Liver (tissue), 9 donors: ENCODE data around the gene CAMKMT. TPM values are rescaled to one million over a fixed set of nuclear protein-coding genes. Genes with fewer than 3 reads are reported as not detected.

ENCODE experiments used
- DNase-seq: peaks from one replicate; pipeline ENCODE4 v3.0.0-alpha.2; 2017; ENCODE audit warnings: low spot score
- H3K27ac ChIP-seq, 2 donors: one replicate each; pipeline ENCODE4 v1.7.0; 2013; ENCODE audit warnings: inconsistent platforms in 2 of 2, low read length in 2 of 2, control low read depth in 1 of 2, low read depth in 1 of 2, mild to moderate bottlenecking in 1 of 2
- H3K27me3 ChIP-seq, 4 donors: one replicate each; pipeline versions ENCODE4 v1.6.1 to v1.7.0; 2013; ENCODE audit warnings: low read length in 3 of 4, inconsistent platforms in 1 of 4, mild to moderate bottlenecking in 1 of 4, moderate library complexity in 1 of 4; ENCODE audit not compliant: control insufficient read depth in 4 of 4, insufficient read depth in 4 of 4
- H3K36me3 ChIP-seq, 4 donors: one replicate each; pipeline versions ENCODE4 v1.6.1 to v1.7.0; 2013; ENCODE audit warnings: low read length in 3 of 4, mild to moderate bottlenecking in 3 of 4, low read depth in 1 of 4, moderate library complexity in 1 of 4; ENCODE audit not compliant: control insufficient read depth in 4 of 4, insufficient read depth in 3 of 4
- H3K4me1 ChIP-seq, 4 donors: one replicate each; pipeline versions ENCODE4 v1.6.1 to v1.7.0; 2013; ENCODE audit warnings: low read length in 3 of 4, mild to moderate bottlenecking in 3 of 4, moderate library complexity in 1 of 4; ENCODE audit not compliant: control insufficient read depth in 4 of 4, insufficient read depth in 4 of 4
- H3K4me3 ChIP-seq, 3 donors: one replicate each; pipeline versions ENCODE4 v1.6.1 to v1.7.0; 2013; ENCODE audit warnings: low read length in 3 of 3, control low read depth in 1 of 3, low read depth in 1 of 3, mild to moderate bottlenecking in 1 of 3
- H3K9ac ChIP-seq, 2 donors: one replicate each; pipeline ENCODE4 v1.7.0; 2013; ENCODE audit warnings: low read length in 2 of 2, mild to moderate bottlenecking in 2 of 2, moderate library complexity in 2 of 2, control low read depth in 1 of 2, low read depth in 1 of 2
- H3K9me3 ChIP-seq, 4 donors: one replicate each; pipeline versions ENCODE4 v1.6.1 to v1.7.0; 2013; ENCODE audit warnings: low read length in 3 of 4; ENCODE audit not compliant: control insufficient read depth in 4 of 4
- ATF3 ChIP-seq: IDR thresholded peaks from 2 replicates; pipeline ENCODE4 v1.6.1; 2016; ENCODE audit warnings: antibody characterized with exemption
- EGR1 ChIP-seq, 2 donors: IDR thresholded peaks; 2 replicates each; pipeline ENCODE4 v1.6.1; 2016 to 2018; ENCODE audit warnings: antibody characterized with exemption in 2 of 2, low read depth in 2 of 2
- FOXA1 ChIP-seq: IDR thresholded peaks from 2 replicates; pipeline ENCODE4 v1.6.1; 2016; ENCODE audit warnings: antibody characterized with exemption
- FOXA2 ChIP-seq: IDR thresholded peaks from 2 replicates; pipeline ENCODE4 v1.6.1; 2016; ENCODE audit warnings: antibody characterized with exemption
- GABPA ChIP-seq, 2 donors: IDR thresholded peaks in 1 of 2; conservative IDR thresholded peaks in 1 of 2; 2 replicates each; pipeline ENCODE4 v1.6.1; 2016; ENCODE audit warnings: antibody characterized with exemption in 2 of 2, mild to moderate bottlenecking in 1 of 2, moderate library complexity in 1 of 2
- HNF4G ChIP-seq: IDR thresholded peaks from 2 replicates; pipeline ENCODE4 v1.6.1; 2016; ENCODE audit warnings: antibody characterized with exemption
- MAX ChIP-seq: IDR thresholded peaks from 2 replicates; pipeline ENCODE4 v1.6.1; 2016; ENCODE audit warnings: antibody characterized with exemption
- RAD21 ChIP-seq, 2 donors: IDR thresholded peaks; 2 replicates each; pipeline ENCODE4 v1.6.1; 2016; ENCODE audit warnings: antibody characterized with exemption in 2 of 2, mild to moderate bottlenecking in 2 of 2
- REST ChIP-seq: IDR thresholded peaks from 2 replicates; pipeline ENCODE4 v1.6.1; 2016; ENCODE audit warnings: antibody characterized with exemption, mild to moderate bottlenecking
- RXRA ChIP-seq, 2 donors: IDR thresholded peaks; 2 replicates each; pipeline ENCODE4 v1.6.1; 2017 to 2018; ENCODE audit warnings: antibody characterized with exemption in 2 of 2, mild to moderate bottlenecking in 1 of 2
- SP1 ChIP-seq: IDR thresholded peaks from 2 replicates; pipeline ENCODE4 v1.6.1; 2018; ENCODE audit warnings: antibody characterized with exemption, mild to moderate bottlenecking
- TAF1 ChIP-seq: conservative IDR thresholded peaks from 2 replicates; pipeline ENCODE4 v1.6.1; 2016; ENCODE audit warnings: antibody characterized with exemption, mild to moderate bottlenecking
- YY1 ChIP-seq: IDR thresholded peaks from 2 replicates; pipeline ENCODE4 v1.6.1; 2016; ENCODE audit warnings: antibody characterized with exemption, mild to moderate bottlenecking
- ZBTB33 ChIP-seq: IDR thresholded peaks from 2 replicates; pipeline ENCODE4 v1.6.1; 2016; ENCODE audit warnings: antibody characterized with exemption
- WGBS: extraction: QIAGEN DNeasy Blood & Tissue Kit; methylation state at CpG from one replicate; pipeline ENCODE4 v1.1.7; 2013; 5-methylcytosine and 5-hydroxymethylcytosine counted together
- polyA plus RNA-seq, 2 donors: library from polyadenylated mRNA; stranded (reverse) in 1 of 2; unstranded in 1 of 2; fragments of 200-250 nt in 1 of 2; fragments of >200 nt in 1 of 2; fragmentation: Nextera tagmentation in 1 of 2; extraction: Ambion mirVana in 1 of 2; gene quantifications; one replicate each; pipeline versions ENCODE4 v1.2.1 to v1.2.3, GENCODE V29; 2013 to 2015
- total RNA-seq, 2 donors: library from RNA; depleted of rRNA; stranded (reverse); fragments of >200 nt; gene quantifications; one replicate each; pipeline ENCODE4 v1.2.3, GENCODE V29; 2014
- donor health status: healthy.
- donor health status: healthy.
- donor health status: healthy.
- donor health status: healthy.
- donor health status: healthy.

The CAMKMT gene
- total and polyA plus RNA-seq, 4 donors = 1.5 to 12.7 (median 7.1) TPM

GRCh38 chr2:44555700-44556099 lies 194.0 kb downstream of the CAMKMT start (continued):
- no peak for TF ChIP-seq REST

GRCh38 chr2:44559108-44559507 lies 197.4 kb downstream of the CAMKMT start:
- no peaks in the 10 kb centered on the region for H3K27me3 ChIP-seq
- H3K27ac ChIP-seq = no peak overlapping the region
- DNase-seq = no peak
- H3K36me3 ChIP-seq = no peaks in the 10 kb centered on the region
- no peaks in the 10 kb centered on the region for H3K9me3 ChIP-seq
- TF ChIP-seq REST = no peak
- no peak for TF ChIP-seq HNF4G
- no peak for TF ChIP-seq ZBTB33
- no peak for TF ChIP-seq FOXA2
- no peak for TF ChIP-seq RAD21 (IDR thresholded peaks at IDR 0.05)
- no peak for TF ChIP-seq MAX
- no peak for TF ChIP-seq FOXA1
- no peak for TF ChIP-seq TAF1
- no peak for TF ChIP-seq ATF3
- no peak for TF ChIP-seq EGR1 (IDR thresholded peaks at IDR 0.05; ENCODE audit: low read depth in 2 of 2)
- no peak for TF ChIP-seq GABPA (IDR thresholded peaks at IDR 0.05 in 1 of 2, conservative IDR thresholded peaks at IDR 0.05 in 1 of 2)
- no peak for TF ChIP-seq SP1
- no peak for TF ChIP-seq YY1
- no peak for TF ChIP-seq RXRA (IDR thresholded peaks at IDR 0.05)
- no peak overlapping the region for H3K9ac ChIP-seq
- no peak overlapping the region for H3K4me3 ChIP-seq
- 88% methylated on average over 1 of the region's 1 CpG for WGBS
- H3K4me1 ChIP-seq = peaks cover 0 to 8% (median 1%) of the 10 kb centered on the region in 4 donors
